Lower lobe of right lung (tissue), 2 donors: Measurements from ENCODE around the gene GAREM2. TPM values are rescaled to one million over a fixed set of nuclear protein-coding genes. Genes with fewer than 3 reads are reported as not detected.

ENCODE experiments used
- ATAC-seq, 2 donors: fragments of 200-7000 bp; cut with Tn5 transposase; one replicate each; pipeline ENCODE4 v1.9.1; 2020 to 2022; ENCODE audit warnings: mild to moderate bottlenecking in 2 of 2, moderate library complexity in 2 of 2
- DNase-seq: peaks from one replicate; pipeline ENCODE4 v3.0.0-alpha.2; 2020
- H3K27ac ChIP-seq: fragments of 200-600 bp; one replicate; pipeline ENCODE4 v1.8.0; 2022
- H3K27me3 ChIP-seq: fragments of 200-600 bp; one replicate; pipeline ENCODE4 v1.8.0; 2022; ENCODE audit warnings: low read depth
- H3K36me3 ChIP-seq: fragments of 200-600 bp; one replicate; pipeline ENCODE4 v1.8.0; 2022; ENCODE audit warnings: mild to moderate bottlenecking
- H3K4me1 ChIP-seq: fragments of 200-600 bp; one replicate; pipeline ENCODE4 v1.8.0; 2022
- H3K4me3 ChIP-seq: fragments of 200-600 bp; one replicate; pipeline ENCODE4 v1.8.0; 2022; ENCODE audit warnings: mild to moderate bottlenecking
- H3K9me3 ChIP-seq: fragments of 200-600 bp; one replicate; pipeline ENCODE4 v1.8.0; 2022
- CTCF ChIP-seq: fragments of 200-600 bp; IDR thresholded peaks from one replicate; pipeline ENCODE4 v1.8.0; 2022; ENCODE audit warnings: antibody characterized with exemption, mild to moderate bottlenecking
- intact Hi-C: fragments of 100-400 bp; cut with DNase I; formaldehyde crosslinking; loops from one replicate; pipeline ENCODE4 v1.11.0; 2022
- total RNA-seq: library from RNA; stranded (reverse); fragmentation: NEBNext Ultra II Directional; extraction: Animal tissue kit (Norgen Biotek cat#: 25700); gene quantifications from one replicate; pipeline ENCODE4 v1.2.1, GENCODE V29; 2021
- donor health status: DM: no; HTN: yes; CAD: no; lungs with severe emphysema.

GAREM2 gene
- total RNA-seq, 1 donor from 2014 or later = 2.0 TPM

DNA sequence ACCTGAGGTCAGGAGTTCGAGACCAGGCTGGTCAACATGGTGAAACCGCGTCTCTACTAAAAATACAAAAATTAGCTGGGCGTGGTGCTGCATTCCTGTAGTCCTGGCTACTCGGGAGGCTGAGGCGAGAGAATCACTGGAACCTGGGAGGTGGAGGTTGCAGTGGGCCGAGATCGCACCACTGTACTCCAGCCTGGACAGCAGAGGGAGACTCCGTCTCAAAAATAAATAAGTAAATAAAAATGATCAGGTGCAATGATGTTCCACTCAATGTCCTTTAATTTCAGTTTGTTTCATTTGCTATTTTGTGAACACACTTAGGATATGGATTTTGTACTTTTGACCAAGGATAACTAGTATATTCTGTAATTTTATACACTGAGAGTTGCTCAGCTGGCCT, 62.2 kb downstream of the GAREM2 start:
- H3K36me3 ChIP-seq = peaks cover 86% of the 10 kb centered on the region
- peaks cover 18% of the 10 kb centered on the region for H3K4me1 ChIP-seq
- no peak overlapping the region for H3K27ac ChIP-seq
- H3K27me3 ChIP-seq = no peaks in the 10 kb centered on the region
- H3K9me3 ChIP-seq = no peaks in the 10 kb centered on the region
- H3K4me3 ChIP-seq = no peak overlapping the region
- intact Hi-C loops = no loop called here
- TF ChIP-seq CTCF = no peak
- DNase-seq (no peak), ATAC-seq (no peak)

DNA sequence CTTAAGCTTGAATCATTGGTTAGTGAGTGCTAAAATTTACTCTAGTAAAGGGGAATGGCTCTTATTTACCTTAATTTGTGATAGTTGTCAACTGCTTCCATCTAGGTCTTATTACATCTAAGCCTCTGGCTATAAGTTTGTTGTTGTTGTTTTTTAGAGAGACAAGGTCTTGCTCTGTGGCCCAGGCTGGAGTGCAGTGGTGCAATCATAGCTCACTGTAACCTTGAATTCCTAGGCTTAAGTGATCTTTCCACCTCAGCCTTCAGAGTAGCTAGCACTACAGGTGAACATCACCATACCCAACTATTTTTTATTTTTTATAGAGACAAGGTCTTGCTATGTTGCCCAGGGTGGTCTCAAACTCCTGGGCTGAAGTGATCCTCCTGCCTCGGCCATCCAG, 65.0 kb downstream of the GAREM2 start:
- no peak for TF ChIP-seq CTCF
- no peaks in the 10 kb centered on the region for H3K27me3 ChIP-seq
- no peak for ATAC-seq
- H3K27ac ChIP-seq = no peak overlapping the region
- H3K36me3 ChIP-seq = peaks cover 58% of the 10 kb centered on the region
- DNase-seq = no peak
- no peaks in the 10 kb centered on the region for H3K9me3 ChIP-seq
- H3K4me3 ChIP-seq = no peak overlapping the region
- intact Hi-C loops = no loop called here
- H3K4me1 ChIP-seq = peaks cover 46% of the 10 kb centered on the region

GRCh38 chr2:26238311-26238958, 65.5 kb downstream of the GAREM2 start:
- intact Hi-C loops = no loop called here
- DNase-seq (no peak), ATAC-seq (peak in 1 of 2 donors; percentile 47)
- Histone ChIP-seq H3K4me1 (peaks cover 49% of the 10 kb centered on the region), H3K4me3 (no peak overlapping the region), H3K9me3 (no peaks in the 10 kb centered on the region), H3K27me3 (no peaks in the 10 kb centered on the region), H3K27ac (no peak overlapping the region), H3K36me3 (peaks cover 53% of the 10 kb centered on the region)
- no peak for TF ChIP-seq CTCF

Other genes starting within 250 kb of the GAREM2 start
- 6.0 TPM for gene KIF3C, start 190.6 kb upstream of the GAREM2 start, total RNA-seq
- gene RAB10, start 139.0 kb upstream of the GAREM2 start, total RNA-seq = 113 TPM
- 130 TPM for gene HADHA, start 71.5 kb downstream of the GAREM2 start, total RNA-seq
- 119 TPM for gene HADHB, start 71.9 kb downstream of the GAREM2 start, total RNA-seq
- 13.4 TPM for gene SELENOI, start 173.1 kb downstream of the GAREM2 start, total RNA-seq
- 0.35 TPM for gene ADGRF3, start 173.7 kb downstream of the GAREM2 start, total RNA-seq
- 6.8 TPM for gene DRC1, start 228.8 kb downstream of the GAREM2 start, total RNA-seq